Tibial nerve (tissue), 4 donors: ENCODE results near the gene FAM131C. TPM values are rescaled to one million over a fixed set of nuclear protein-coding genes. Genes with fewer than 3 reads are reported as not detected.

Experiments used
- DNase-seq, 2 donors: peaks; one replicate each; pipeline ENCODE4 v3.0.0-alpha.2; 2019; ENCODE audit warnings: low spot score in 2 of 2
- H3K27ac ChIP-seq, 4 donors: fragments of 200-600 bp; sonication (generic) in 3 of 4; one replicate each; pipeline ENCODE4 v1.5.1; 2017 to 2019; ENCODE audit warnings: mild to moderate bottlenecking in 1 of 4
- H3K27me3 ChIP-seq, 2 donors: fragments of 200-600 bp; sonication (generic) in 1 of 2; one replicate each; pipeline versions ENCODE4 v1.5.1 to v1.6.0; 2017 to 2019
- H3K36me3 ChIP-seq, 3 donors: fragments of 200-600 bp; sonication (generic); one replicate each; pipeline ENCODE4 v1.5.1; 2018 to 2019
- H3K4me1 ChIP-seq, 4 donors: fragments of 200-600 bp; sonication (generic) in 3 of 4; one replicate each; pipeline ENCODE4 v1.5.1; 2017 to 2019
- H3K4me3 ChIP-seq, 4 donors: fragments of 200-600 bp; sonication (generic) in 3 of 4; one replicate each; pipeline ENCODE4 v1.5.1; 2017 to 2019; ENCODE audit warnings: mild to moderate bottlenecking in 1 of 4, moderate library complexity in 1 of 4
- H3K9me3 ChIP-seq, 4 donors: fragments of 200-600 bp; sonication (generic) in 3 of 4; one replicate each; pipeline ENCODE4 v1.5.1; 2017 to 2019
- CTCF ChIP-seq, 5 experiments: fragments of 200-600 bp in 3 of 5; fragments of 450-650 bp in 2 of 5; sonication (generic) in 3 of 5; IDR thresholded peaks; one replicate each; pipeline ENCODE4 v1.5.1; 2016 to 2019; ENCODE audit warnings: antibody characterized with exemption in 5 of 5, mild to moderate bottlenecking in 3 of 5, moderate library complexity in 2 of 5
- EP300 ChIP-seq, 2 donors: sonication (generic); formaldehyde crosslinking; IDR thresholded peaks; one replicate each; pipeline ENCODE4 v1.6.1; 2017; ENCODE audit warnings: antibody characterized with exemption in 2 of 2, mild to moderate bottlenecking in 1 of 2
- POLR2A ChIP-seq, 2 donors: fragments of 450-650 bp; IDR thresholded peaks; one replicate each; pipeline ENCODE4 v1.6.1; 2017; ENCODE audit warnings: antibody characterized with exemption in 2 of 2, mild to moderate bottlenecking in 2 of 2, moderate library complexity in 2 of 2
- WGBS, 2 donors: methylation state at CpG; one replicate each; pipeline ENCODE4 v1.1.5; 2018; 5-methylcytosine and 5-hydroxymethylcytosine counted together
- total RNA-seq, 4 donors: library from RNA; depleted of rRNA; stranded (reverse); fragments of >200 nt; gene quantifications; one replicate each; pipeline ENCODE4 v1.1.0, GENCODE V29; 2016

Gene FAM131C
- total RNA-seq, 4 donors from 2014 or later = not detected

GRCh38 chr1:16093611-16094010 is 20.2 kb upstream of the FAM131C start:
- TF ChIP-seq EP300 (IDR thresholded peaks at IDR 0.05) (no peak), POLR2A (IDR thresholded peaks at IDR 0.05) (no peak), CTCF (IDR thresholded peaks at IDR 0.05) (no peak)
- WGBS, 2 donors = 63 to 67% methylated on average over 9 of the region's 9 CpGs

GRCh38 chr1:16092923-16093511 is 19.6 kb upstream of the FAM131C start:
- DNase-seq = no peak
- Histone ChIP-seq H3K4me1 (peaks cover 0 to 5% (median 0%) of the 10 kb centered on the region in 4 donors), H3K36me3 (no peaks in the 10 kb centered on the region), H3K9me3 (no peaks in the 10 kb centered on the region), H3K27me3 (no peaks in the 10 kb centered on the region), H3K27ac (no peak overlapping the region), H3K4me3 (no peak overlapping the region)
- WGBS, 2 donors = 84 to 92% methylated on average over 9 of the region's 9 CpGs
- TF ChIP-seq POLR2A (IDR thresholded peaks at IDR 0.05) = no peak
- TF ChIP-seq EP300 (IDR thresholded peaks at IDR 0.05) = no peak
- TF ChIP-seq CTCF (IDR thresholded peaks at IDR 0.05) = no peak

More at GRCh38 chr1:16093611-16094010, 20.2 kb upstream of the FAM131C start:
- no peak overlapping the region for H3K4me3 ChIP-seq
- no peaks in the 10 kb centered on the region for H3K27me3 ChIP-seq
- no peak for DNase-seq
- H3K4me1 ChIP-seq = no peaks in the 10 kb centered on the region
- no peak overlapping the region for H3K27ac ChIP-seq
- H3K9me3 ChIP-seq = no peaks in the 10 kb centered on the region
- no peaks in the 10 kb centered on the region for H3K36me3 ChIP-seq

- Histone ChIP-seq H3K27ac (no peak overlapping the region), H3K4me3 (no peak overlapping the region), H3K9me3 (no peaks in the 10 kb centered on the region), H3K4me1 (peaks cover 0 to 10% (median 0%) of the 10 kb centered on the region in 4 donors), H3K36me3 (no peaks in the 10 kb centered on the region), H3K27me3 (no peaks in the 10 kb centered on the region)
- no peak for TF ChIP-seq POLR2A (IDR thresholded peaks at IDR 0.05)
- no peak for TF ChIP-seq EP300 (IDR thresholded peaks at IDR 0.05)
- no peak for TF ChIP-seq CTCF (IDR thresholded peaks at IDR 0.05)
- WGBS, 2 donors = 80 to 81% methylated on average over 18 of the region's 18 CpGs
- DNase-seq = no peak
Measured at GRCh38 chr1:16092097-16092922, 18.9 kb upstream of the FAM131C start.

- TF ChIP-seq CTCF (IDR thresholded peaks at IDR 0.05) (no peak), POLR2A (IDR thresholded peaks at IDR 0.05) (no peak), EP300 (IDR thresholded peaks at IDR 0.05) (no peak)
- peaks cover 0 to 10% (median 0%) of the 10 kb centered on the region in 4 donors for H3K4me1 ChIP-seq
- H3K27me3 ChIP-seq = no peaks in the 10 kb centered on the region
- H3K36me3 ChIP-seq = no peaks in the 10 kb centered on the region
- H3K27ac ChIP-seq = no peak overlapping the region
- H3K4me3 ChIP-seq = no peak overlapping the region
- no peak for DNase-seq
- no peaks in the 10 kb centered on the region for H3K9me3 ChIP-seq
- WGBS, 2 donors = 69 to 75% methylated on average over 5 to 8 of the region's 8 CpGs
Measured at GRCh38 chr1:16091296-16091695, 17.8 kb upstream of the FAM131C start.
